Neural cell (in vitro differentiated cells): ENCODE measurements around the gene POLR2L.

Experiments used
- EP300 ChIP-seq: fragments of 450-650 bp; conservative IDR thresholded peaks from 2 replicates; pipeline ENCODE4 v1.6.1; 2014; ENCODE audit warnings: antibody characterized with exemption, mild to moderate bottlenecking, moderate library complexity; ENCODE audit not compliant: poor library complexity, severe bottlenecking
- EZH2 ChIP-seq: fragments of 200-600, 300-800 bp; shearing (Covaris generic), sonication (generic); IDR thresholded peaks from 2 replicates; pipeline ENCODE4 v1.6.1; 2014; ENCODE audit warnings: antibody characterized with exemption, low read length, borderline replicate concordance, mild to moderate bottlenecking; ENCODE audit not compliant: insufficient read depth, poor library complexity, severe bottlenecking
- MXI1 ChIP-seq: fragments of 450-650 bp; conservative IDR thresholded peaks from 2 replicates; pipeline ENCODE4 v1.6.1; 2014; ENCODE audit warnings: antibody characterized with exemption, mild to moderate bottlenecking; ENCODE audit not compliant: poor library complexity, severe bottlenecking
- POLR2AphosphoS5 ChIP-seq: IDR thresholded peaks from 2 replicates; pipeline ENCODE4 v1.6.1; 2012
- RAD21 ChIP-seq: fragments of 450-650 bp; conservative IDR thresholded peaks from 2 replicates; pipeline ENCODE4 v1.6.1; 2014; ENCODE audit warnings: antibody characterized with exemption, mild to moderate bottlenecking, moderate library complexity
- REST ChIP-seq: IDR thresholded peaks from 2 replicates; pipeline ENCODE4 v1.6.1; 2012; ENCODE audit warnings: borderline replicate concordance
- SMC3 ChIP-seq: fragments of 450-650 bp; conservative IDR thresholded peaks from 2 replicates; pipeline ENCODE4 v1.6.1; 2014; ENCODE audit warnings: antibody characterized with exemption, mild to moderate bottlenecking, moderate library complexity; ENCODE audit not compliant: poor library complexity
- TAF1 ChIP-seq: IDR thresholded peaks from 2 replicates; pipeline ENCODE4 v1.6.1; 2012; ENCODE audit warnings: low read depth
- TF ChIP-seq, protein P1 (sequence below): fragments of 450-650 bp; IDR thresholded peaks from 2 replicates; pipeline ENCODE4 v1.5.1; 2014; ENCODE audit warnings: antibody characterized with exemption, mild to moderate bottlenecking, moderate library complexity; ENCODE audit not compliant: poor library complexity, severe bottlenecking

GRCh38 chr11:868394-868793, 26.1 kb upstream of the POLR2L start:
- no peak for TF ChIP-seq EZH2
- TF ChIP-seq, protein P1, sequence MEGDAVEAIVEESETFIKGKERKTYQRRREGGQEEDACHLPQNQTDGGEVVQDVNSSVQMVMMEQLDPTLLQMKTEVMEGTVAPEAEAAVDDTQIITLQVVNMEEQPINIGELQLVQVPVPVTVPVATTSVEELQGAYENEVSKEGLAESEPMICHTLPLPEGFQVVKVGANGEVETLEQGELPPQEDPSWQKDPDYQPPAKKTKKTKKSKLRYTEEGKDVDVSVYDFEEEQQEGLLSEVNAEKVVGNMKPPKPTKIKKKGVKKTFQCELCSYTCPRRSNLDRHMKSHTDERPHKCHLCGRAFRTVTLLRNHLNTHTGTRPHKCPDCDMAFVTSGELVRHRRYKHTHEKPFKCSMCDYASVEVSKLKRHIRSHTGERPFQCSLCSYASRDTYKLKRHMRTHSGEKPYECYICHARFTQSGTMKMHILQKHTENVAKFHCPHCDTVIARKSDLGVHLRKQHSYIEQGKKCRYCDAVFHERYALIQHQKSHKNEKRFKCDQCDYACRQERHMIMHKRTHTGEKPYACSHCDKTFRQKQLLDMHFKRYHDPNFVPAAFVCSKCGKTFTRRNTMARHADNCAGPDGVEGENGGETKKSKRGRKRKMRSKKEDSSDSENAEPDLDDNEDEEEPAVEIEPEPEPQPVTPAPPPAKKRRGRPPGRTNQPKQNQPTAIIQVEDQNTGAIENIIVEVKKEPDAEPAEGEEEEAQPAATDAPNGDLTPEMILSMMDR: no peak
- no peak for TF ChIP-seq RAD21
- TF ChIP-seq TAF1: no peak
- TF ChIP-seq EP300: no peak
- TF ChIP-seq POLR2AphosphoS5: no peak
- TF ChIP-seq REST: no peak
- TF ChIP-seq SMC3: no peak
- TF ChIP-seq MXI1: no peak
